ENCODE data around the gene ZNF30. TPM values are rescaled to one million over a fixed set of nuclear protein-coding genes. Genes with fewer than 3 reads are reported as not detected.
A peak's percentile ranks its signal among the peaks of the same experiment; 100 is the strongest.
"Not testable (repeated sequence)": the region's sequence is repeated elsewhere in the genome, so short reads cannot be mapped to it uniquely, and the experiment has no call there.

Gene ZNF30
- total RNA-seq, 1 donor from 2014 or later, result 7.4 TPM

DNA sequence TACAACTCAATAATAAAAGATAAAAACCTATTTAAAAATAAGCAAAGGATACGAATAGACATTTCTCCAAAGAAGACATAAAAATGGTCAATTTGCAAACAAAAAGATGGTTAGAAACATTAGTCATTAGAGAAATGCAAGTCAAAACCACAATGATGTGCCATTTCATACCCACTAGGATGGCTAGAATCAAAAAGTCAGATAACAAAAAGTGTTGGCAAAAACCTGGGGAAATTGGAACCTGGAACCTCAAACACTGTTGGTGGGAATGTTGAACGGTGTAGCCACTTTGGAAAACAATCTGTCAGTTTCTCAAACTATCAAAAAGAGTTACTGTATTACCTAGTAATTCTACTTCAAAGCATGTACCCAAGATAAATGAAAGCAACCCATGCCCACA, 26.5 kb upstream of the ZNF30 start:
- TF ChIP-seq CTCF (IDR thresholded peaks at IDR 0.05; ENCODE audit: partially characterized antibody, unreplicated experiment), result no peak
- Mint-ChIP-seq H3K27ac (ENCODE audit: unreplicated experiment) (no peak overlapping the region), H3K36me3 (ENCODE audit: unreplicated experiment) (peaks cover 1% of the 10 kb centered on the region), H3K4me1 (ENCODE audit: low read depth, unreplicated experiment) (no peaks in the 10 kb centered on the region), H3K9me3 (ENCODE audit: unreplicated experiment) (no peaks in the 10 kb centered on the region), H3K4me3 (ENCODE audit: unreplicated experiment) (no peak overlapping the region), H3K27me3 (ENCODE audit: unreplicated experiment) (peaks cover 5% of the 10 kb centered on the region)
- no peak for DNase-seq

GRCh38 chr19:34904664-34905527, 21.8 kb upstream of the ZNF30 start:
- peaks cover 24% of the 10 kb centered on the region for H3K27me3 Mint-ChIP-seq (ENCODE audit: unreplicated experiment)
- no peaks in the 10 kb centered on the region for H3K4me1 Mint-ChIP-seq (ENCODE audit: low read depth, unreplicated experiment)
- TF ChIP-seq CTCF (IDR thresholded peaks at IDR 0.05; ENCODE audit: partially characterized antibody, unreplicated experiment), result no peak
- peaks cover 7% of the 10 kb centered on the region for H3K9me3 Mint-ChIP-seq (ENCODE audit: unreplicated experiment)
- H3K36me3 Mint-ChIP-seq (ENCODE audit: unreplicated experiment), result peaks cover 18% of the 10 kb centered on the region
- no peak overlapping the region for H3K27ac Mint-ChIP-seq (ENCODE audit: unreplicated experiment)
- DNase-seq, result peak; percentile 17
- H3K4me3 Mint-ChIP-seq (ENCODE audit: unreplicated experiment), result peak overlapping the region; percentile 75

- no peak overlapping the region for H3K27ac Mint-ChIP-seq (ENCODE audit: unreplicated experiment)
- no peak for TF ChIP-seq CTCF (IDR thresholded peaks at IDR 0.05; ENCODE audit: partially characterized antibody, unreplicated experiment)
- no peak overlapping the region for H3K4me3 Mint-ChIP-seq (ENCODE audit: unreplicated experiment)
- no peaks in the 10 kb centered on the region for H3K4me1 Mint-ChIP-seq (ENCODE audit: low read depth, unreplicated experiment)
- H3K36me3 Mint-ChIP-seq (ENCODE audit: unreplicated experiment), result peaks cover 12% of the 10 kb centered on the region
- no peak for DNase-seq
- peaks cover 9% of the 10 kb centered on the region for H3K9me3 Mint-ChIP-seq (ENCODE audit: unreplicated experiment)
- H3K27me3 Mint-ChIP-seq (ENCODE audit: unreplicated experiment), result peaks cover 14% of the 10 kb centered on the region
Measured at GRCh38 chr19:34910770-34911169, 15.9 kb upstream of the ZNF30 start.

DNA sequence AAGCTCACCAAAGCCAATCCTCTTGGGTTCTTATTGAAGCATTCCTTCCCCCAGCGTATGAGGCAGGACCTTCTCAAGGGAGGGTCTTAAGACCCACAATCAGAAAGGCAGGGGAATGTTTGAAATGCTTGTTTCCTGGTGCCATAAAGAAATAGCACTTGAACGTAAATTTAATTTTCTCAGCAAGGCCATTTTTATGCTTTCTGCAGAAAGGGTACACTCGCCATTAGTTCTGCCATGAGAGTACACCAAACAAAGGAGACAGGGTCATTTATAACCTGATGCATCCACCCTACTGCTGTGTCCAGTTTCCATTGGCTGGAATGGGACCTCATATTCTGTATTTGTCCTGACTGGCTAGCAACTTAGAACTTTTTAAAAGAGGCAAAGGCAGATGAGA, 9.6 kb upstream of the ZNF30 start:
- DNase-seq; H3K27me3 Mint-ChIP-seq (ENCODE audit: unreplicated experiment); H3K27ac Mint-ChIP-seq (ENCODE audit: unreplicated experiment); H3K4me3 Mint-ChIP-seq (ENCODE audit: unreplicated experiment); H3K4me1 Mint-ChIP-seq (ENCODE audit: low read depth, unreplicated experiment): not testable (repeated sequence)
- Mint-ChIP-seq H3K9me3 (ENCODE audit: unreplicated experiment) (peaks cover 10% of the 10 kb centered on the region), H3K36me3 (ENCODE audit: unreplicated experiment) (peaks cover 23% of the 10 kb centered on the region)

DNA sequence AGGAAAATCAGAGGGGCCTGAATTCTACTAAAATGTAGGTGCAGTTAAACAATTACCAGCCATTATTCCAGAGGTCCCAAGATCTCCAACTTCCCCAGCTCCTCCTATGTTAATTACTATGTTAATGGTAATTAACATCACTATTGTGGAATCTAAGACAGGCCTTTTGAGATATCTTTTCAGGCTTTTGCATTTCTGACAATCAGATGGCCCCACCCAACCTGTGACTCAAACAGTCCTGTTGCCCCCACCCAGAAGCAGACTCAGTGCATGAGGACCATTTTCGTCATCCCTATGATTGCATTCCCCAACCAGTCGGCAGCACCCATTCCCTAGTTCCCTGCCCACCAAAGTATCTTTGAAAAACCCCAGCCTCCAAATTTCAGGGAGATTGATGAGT, 8.5 kb upstream of the ZNF30 start:
- H3K9me3 Mint-ChIP-seq (ENCODE audit: unreplicated experiment), result peaks cover 10% of the 10 kb centered on the region
- no peak for DNase-seq
- H3K27ac Mint-ChIP-seq (ENCODE audit: unreplicated experiment), result no peak overlapping the region
- no peaks in the 10 kb centered on the region for H3K4me1 Mint-ChIP-seq (ENCODE audit: low read depth, unreplicated experiment)
- peaks cover 23% of the 10 kb centered on the region for H3K36me3 Mint-ChIP-seq (ENCODE audit: unreplicated experiment)
- H3K4me3 Mint-ChIP-seq (ENCODE audit: unreplicated experiment), result no peak overlapping the region
- H3K27me3 Mint-ChIP-seq (ENCODE audit: unreplicated experiment), result no peaks in the 10 kb centered on the region
- TF ChIP-seq CTCF (IDR thresholded peaks at IDR 0.05; ENCODE audit: partially characterized antibody, unreplicated experiment), result no peak

- peaks cover 23% of the 10 kb centered on the region for H3K36me3 Mint-ChIP-seq (ENCODE audit: unreplicated experiment)
- not testable (repeated sequence) for H3K4me3 Mint-ChIP-seq (ENCODE audit: unreplicated experiment); H3K4me1 Mint-ChIP-seq (ENCODE audit: low read depth, unreplicated experiment); DNase-seq; H3K27me3 Mint-ChIP-seq (ENCODE audit: unreplicated experiment); H3K9me3 Mint-ChIP-seq (ENCODE audit: unreplicated experiment); H3K27ac Mint-ChIP-seq (ENCODE audit: unreplicated experiment)
Measured at GRCh38 chr19:34920090-34920786, 6.5 kb upstream of the ZNF30 start.
